ENCODE measurements around the gene STX18.

The STX18 gene

DNA sequence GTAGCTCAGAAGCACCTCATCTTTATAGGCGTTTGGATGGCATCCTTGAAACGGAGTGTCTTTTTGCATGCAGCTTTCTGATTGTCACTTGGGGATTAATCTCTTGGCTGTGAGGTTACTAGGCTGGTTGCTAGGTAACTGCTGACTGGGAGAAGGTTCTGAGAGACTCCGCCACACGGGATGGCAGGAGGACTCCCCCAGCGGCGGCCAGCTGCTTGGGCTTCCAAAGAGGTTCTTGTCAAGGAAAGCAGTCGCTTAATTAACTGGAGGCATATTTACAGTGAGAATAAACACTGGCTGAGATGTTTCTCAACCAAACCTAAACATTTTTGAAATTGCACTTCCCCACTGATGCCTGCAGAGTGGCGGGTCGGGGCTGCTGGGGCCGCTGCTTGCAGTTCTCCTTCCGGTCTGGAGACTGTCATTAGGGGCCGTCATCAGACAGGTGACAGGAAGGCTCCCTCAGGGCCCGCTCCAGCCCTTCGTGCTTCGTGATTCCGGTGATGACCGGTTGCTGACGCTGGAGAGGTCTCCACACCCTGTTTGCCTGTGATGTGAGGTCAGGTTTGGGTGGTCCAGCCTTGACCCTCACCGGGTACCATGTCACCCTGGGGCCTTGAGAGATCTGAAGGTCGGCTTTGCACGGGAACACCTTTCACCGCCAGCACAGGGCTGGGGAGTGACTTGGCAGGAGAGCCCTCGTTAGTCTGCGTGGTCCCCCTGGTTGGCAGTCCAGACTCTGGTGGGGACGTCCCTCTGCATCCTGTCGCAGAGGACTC lies 145.8 kb downstream of the STX18 start:
- DNase-seq, result peak; percentile 24

DNA sequence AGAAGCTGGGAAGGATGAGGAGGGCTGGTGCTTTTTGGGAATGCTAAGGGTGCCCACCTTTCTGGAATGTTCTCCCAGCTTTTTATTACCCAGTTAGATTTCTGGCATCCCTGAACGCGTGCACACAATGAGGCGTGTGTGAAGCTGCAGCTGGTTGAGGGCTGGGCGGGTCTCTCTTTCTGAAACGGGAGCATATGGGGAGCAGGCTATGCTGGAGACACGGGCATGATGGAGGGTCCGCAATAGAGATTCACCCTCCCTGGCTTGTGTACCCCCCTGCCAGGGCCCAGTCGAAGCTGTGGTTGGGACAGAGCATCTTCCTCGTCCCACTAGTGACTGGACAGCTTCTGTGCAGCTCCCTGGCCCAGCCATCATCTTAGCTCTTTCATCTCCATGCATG lies 146.5 kb downstream of the STX18 start:
- DNase-seq, result no peak

DNA sequence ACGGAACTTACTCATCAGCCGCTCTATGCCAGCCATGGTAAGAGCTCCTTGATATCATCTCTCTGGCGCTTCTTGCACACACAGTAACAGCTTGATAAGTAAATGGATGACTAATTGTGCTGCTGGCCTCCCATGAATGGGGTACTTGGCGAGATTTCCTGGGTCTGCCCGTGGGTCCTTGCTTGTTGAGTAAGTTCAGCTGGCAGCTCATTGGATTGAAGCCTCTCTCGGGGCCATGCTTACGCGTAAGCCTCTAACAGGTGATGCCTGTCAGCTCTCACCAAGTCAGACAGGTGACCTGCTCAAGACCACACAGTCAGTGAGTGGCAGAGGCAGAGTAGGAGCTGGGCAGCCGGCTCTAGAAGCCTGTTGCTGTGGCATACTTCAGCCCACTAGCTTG lies 147.2 kb downstream of the STX18 start:
- peak; percentile 20 for DNase-seq

DNA sequence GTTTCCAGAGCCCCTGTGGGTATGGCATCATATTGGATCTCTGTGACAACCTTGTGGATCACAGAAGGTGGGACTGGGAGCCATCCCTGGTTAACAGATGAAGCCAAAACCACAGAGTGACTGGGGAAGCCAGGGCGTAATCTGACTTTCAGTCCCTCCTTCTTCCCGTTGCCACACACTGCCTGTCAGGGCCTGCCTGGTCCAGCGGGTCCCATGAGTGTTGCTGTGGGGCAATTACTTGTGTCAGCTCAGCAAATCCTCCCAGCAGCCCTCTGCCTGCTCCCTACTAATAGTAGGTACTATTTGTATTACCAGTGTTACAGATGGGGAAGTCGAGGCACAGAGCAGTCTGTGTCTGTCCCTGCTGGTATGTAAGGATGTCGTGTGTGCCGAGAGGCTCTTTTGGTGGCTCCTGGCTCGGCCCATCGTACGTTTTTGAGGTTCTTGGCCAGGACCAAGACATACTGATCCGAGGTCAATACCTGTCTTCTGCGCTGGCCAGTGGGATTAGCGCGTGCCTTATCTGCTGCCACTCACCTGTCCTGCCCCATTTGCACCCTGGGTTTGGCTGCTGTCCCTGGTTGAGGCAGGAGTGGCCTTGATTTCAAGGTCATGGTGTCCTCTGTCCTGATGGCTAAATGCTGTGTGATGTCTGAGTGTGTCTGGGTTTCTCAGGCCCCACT lies 149.2 kb downstream of the STX18 start:
- DNase-seq, result peak; percentile 34

DNA sequence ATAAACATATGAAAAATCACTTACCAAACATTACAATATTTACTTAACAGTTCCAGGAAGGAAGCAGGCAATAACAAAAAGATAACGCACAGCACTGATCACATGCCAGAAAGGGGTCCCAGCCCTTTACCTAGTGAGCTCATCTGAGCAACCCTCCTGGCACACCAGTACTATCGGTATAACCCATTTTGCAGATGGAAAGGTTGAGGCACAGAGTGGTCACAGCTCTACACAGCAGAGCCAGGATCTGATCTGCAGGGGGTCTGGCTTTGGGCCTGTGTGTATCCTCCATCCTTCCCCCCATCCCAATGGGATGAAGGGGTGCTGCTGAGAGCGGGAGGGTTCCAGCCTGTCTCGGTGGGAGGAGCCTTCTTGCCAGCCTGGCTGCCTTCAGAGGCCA lies 150.0 kb downstream of the STX18 start:
- DNase-seq, result peak; percentile 37

DNA sequence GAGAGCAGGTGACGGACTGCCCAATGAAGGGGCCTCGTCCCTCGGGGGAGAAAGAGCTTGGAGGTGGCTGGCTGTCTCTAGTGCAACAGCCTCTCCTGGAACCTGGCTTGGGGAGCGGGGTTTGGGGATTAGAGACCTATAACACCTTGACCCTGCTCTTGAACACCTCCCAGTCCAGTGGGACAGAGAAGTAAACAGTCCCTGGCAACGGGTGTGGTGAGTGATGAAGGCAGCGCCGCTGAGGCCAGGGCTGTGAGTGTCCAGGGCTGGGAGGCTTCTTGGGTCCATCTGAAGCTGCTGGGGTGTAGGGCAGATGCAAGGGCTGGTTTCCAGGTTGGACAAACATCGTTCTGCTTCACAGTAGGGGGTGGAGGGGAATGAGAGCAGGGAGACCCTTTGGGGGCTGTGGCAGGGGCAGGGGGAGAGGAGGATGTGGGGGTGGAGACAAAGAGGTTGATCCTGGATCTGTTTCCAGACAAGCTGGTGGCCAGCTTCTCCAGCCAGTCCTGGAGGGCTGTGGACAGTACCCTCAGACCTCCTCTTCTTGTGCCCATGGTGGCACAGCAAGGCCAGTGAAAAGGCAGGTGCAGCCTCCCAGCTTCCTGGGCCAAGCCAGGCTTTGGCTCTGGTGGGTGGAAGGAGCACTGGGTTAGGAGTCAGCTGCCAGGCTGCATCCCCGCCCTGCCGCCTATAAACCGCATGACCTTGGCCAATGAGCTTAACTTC lies 151.2 kb downstream of the STX18 start:
- DNase-seq, result peak; percentile 32

DNA sequence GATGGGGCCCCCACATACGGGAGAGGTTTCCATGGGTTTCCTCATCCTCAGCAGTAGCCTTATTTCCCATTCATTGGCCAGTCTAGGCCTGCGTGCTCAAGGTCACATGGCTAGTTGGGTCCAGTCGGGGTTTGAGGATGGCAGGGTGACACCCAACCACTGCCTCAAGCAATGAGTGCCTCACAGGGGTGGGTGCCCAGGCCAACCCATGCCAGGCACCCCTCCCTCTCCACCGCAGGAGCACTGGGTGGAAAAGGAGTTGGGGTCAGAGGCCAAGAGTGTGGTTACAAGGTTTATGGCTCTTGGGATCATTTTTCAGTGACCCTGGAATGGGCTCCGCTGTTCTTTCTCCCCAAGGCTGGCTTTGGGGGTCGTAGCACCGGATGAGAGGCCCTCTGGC lies 151.8 kb downstream of the STX18 start:
- DNase-seq, result no peak

DNA sequence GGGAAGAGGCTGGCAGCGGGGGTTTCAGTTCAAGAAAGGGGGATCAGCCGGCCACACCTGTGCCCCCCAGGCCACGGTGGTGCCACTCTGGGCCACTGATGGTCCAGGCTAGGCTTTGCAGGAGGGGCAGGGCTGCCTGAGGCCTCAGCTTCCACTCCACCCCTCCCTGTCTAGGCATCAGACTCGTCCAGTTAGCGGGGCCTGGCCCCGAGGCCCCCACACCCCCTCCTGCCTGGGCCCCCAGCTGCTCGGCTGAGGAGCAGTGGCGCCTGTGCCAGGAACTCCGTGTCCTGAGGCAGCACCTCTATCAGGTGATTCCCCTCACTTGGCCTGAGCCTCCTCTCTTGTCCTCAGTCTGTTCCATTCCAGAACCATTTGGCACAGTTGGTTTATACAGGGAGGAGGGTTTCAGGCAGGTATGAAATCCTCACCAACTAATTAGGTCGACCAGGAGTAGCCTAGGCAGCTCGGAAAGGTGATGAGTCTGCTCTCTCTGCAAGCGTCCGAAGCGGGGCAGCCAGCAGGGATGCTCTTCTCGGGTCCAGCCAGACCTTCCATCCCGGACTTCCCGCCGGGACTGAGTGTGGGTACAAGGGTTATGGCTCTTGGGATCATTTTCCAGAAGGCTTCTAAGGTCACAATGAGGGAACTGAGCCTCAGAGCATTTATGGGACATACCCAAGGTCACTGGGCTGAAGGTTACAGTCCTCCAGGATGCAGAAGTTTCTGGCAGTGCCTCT lies 152.8 kb downstream of the STX18 start:
- DNase-seq, result peak; percentile 21

DNA sequence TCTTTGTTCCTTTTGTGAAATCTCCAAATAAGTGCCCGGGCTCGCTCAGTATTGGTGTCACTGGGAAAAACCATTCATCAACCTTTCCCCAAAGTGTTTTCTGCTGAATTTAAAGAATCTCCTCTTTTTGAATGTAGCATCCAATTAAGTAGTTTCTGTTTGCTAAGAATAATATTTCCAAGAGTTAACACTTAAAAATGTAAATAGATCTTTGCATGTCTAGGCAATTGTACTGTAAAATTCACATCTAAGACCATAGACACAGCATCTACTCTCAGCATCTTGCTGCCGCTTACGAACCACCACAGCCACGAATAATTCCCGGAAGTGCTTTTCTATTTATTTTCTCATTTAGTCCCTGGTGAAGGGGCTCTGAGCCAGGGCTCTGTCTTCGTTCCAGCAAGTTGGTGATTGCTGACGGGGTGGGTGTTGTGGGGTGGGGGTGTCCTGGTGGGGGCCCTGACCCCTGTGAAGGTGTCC lies 153.5 kb downstream of the STX18 start:
- no peak for DNase-seq

DNA sequence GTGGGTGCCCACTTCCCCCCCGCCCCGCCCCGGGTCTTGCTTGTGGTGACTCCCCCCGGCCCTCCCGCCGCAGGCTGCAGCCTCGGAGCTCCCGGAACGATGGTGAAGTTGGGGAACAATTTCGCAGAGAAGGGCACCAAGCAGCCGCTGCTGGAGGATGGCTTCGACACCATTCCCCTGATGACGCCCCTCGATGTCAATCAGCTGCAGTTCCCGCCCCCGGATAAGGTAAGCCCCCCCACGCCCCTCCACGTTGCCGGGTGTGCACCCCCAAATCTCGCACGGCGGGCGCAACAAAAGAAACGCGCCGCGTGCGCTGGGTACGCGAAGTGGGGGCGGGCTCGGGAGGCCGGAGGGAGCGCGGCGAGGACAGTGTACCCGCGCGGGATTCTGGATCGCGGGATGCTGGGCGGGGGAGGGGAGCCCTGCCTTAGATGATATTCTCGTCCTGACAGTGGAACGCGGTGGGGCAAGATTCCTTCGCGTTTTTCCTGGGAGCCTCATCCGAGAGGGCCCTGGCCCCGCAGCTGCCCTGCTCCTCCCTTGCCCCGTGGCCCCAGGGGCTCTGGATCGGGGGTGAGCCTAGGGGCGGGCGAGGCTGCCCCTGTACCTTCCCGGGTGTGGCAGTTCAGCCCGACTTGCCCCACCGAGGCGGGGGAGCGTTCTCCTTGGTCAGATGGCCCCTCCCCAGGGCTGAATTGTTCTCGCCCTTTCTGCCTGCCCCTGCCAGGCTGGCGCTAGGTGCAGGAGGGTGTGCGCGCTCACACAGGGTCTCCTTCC lies 154.1 kb downstream of the STX18 start:
- DNase-seq, result no peak

DNA sequence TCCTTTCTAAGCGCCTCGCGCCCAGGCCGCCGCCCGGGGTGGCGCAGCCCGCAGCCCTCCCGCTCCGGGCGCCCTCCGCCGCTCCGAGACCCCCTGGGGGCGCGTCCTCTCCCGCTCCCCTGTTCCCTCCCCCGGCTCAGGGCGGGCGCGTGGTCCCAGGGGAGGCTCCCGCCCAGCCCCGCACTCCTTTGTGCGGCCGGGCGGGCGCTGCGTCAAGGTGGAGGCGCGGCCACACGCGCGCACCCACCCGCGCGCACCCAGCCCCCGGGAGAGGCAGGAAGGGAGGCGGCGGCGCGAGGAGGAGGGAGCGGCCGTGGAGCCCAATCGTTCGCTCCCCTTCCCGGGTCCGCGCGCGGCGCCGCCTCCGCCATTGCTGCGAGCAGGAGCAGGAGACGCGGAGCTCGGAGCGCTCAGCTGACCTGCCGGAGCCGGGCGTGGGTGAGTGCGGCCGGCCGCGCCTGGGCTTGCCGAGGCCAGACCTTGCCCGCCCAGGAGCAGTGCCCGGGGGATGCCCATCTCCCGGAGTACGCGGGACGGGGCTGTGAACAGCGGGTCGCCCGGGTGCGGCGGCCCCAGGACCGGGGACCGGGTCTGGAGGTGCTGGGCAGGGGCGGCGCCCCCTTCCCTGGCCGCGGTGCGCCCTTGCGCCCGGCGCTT lies 155.0 kb downstream of the STX18 start, which contains the start of gene NSG1:
Gene NSG1 (plus strand): TSS at position 367 of the 657 bp plus-strand sequence. CDS start 528 bp downstream, outside the sequence.
- DNase-seq, result peak; percentile 58

DNA sequence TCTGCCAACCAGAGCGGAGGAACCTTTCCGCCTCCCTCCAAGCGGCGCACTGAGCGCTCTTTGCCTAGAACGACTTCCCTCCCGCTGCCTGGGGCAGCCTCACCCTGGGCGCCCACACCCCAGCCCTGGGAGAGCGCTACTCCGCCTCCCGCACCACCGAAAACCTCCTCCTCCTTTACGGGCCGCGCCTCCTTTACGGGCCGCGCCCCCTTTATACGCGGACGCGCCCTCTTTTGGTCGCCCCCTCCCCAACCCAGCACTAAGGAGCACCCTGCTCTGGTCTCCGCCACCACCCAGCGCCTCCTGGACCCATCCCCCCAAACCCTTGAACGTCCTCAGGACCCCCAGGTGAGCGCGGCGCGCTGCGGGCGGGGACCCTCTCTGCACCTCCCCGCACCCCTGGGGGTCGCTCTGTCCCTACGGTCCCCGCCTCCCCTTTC lies 155.5 kb downstream of the STX18 start:
- DNase-seq, result peak; percentile 40

DNA sequence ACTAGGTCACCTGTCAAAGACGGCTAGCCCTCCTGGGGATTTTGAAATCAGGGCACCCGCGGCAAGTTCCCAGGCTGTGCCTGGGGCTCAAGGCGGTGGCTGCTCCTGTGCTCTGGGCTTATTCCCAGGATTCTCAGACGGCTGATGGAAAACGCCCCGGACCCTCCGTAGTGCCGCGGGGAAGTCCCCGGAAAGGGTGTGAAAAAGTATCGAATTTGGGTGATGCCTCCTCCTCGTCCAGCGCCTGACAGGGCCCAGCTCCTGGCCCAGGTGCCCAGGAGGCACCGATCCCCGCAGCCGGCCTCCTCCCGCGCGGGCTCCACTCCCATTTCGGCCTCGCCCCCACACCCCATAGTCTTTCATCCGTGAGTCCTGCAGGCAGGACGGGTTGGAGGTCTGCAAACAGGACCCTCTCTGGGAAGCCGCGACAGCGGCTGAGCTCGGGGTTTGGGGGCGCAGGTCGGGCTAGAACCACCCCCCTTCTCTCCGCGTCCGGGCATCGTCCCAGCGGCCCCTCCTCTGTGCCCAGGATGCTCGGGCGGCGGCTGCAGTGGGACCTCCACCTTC lies 156.0 kb downstream of the STX18 start:
- DNase-seq, result peak; percentile 42

DNA sequence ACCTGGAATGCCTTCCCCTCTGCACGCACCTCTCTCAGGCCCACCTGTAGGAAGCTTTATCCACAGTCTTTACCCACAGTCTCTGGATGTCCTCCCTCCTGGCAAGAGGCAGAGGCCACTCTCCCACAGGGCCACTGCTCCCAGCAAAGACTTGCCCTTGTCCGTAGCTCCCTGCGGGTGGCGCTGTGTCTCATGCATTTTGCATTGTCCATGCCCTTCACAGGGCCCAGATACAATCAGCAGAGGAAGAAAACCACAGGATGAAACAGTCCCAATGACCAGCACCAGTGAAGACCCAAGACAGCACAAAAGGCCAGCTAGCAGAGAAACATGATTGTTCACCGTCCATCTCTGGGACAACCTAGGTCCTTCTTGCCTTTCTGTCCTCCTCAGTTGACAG lies 157.0 kb downstream of the STX18 start:
- DNase-seq, result no peak

DNA sequence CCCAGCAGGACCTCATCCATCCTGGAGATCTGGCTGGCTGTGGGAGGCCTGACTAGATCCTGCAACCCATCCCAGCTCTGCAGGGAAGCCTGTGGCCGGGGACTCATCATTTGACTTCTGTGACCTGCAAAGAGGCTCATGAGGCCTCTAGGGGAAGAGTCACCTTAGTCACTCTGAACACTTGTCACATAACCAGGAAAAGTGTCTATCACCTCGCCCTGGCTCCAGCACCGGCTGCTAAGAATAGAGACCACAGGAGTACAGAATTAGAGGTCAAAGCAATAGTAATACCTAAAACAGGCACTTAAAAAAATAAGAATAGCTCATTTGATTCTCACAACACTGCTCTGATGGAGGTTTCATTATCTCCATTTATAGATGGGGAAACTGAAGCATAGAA lies 158.8 kb downstream of the STX18 start:
- no peak for DNase-seq

DNA sequence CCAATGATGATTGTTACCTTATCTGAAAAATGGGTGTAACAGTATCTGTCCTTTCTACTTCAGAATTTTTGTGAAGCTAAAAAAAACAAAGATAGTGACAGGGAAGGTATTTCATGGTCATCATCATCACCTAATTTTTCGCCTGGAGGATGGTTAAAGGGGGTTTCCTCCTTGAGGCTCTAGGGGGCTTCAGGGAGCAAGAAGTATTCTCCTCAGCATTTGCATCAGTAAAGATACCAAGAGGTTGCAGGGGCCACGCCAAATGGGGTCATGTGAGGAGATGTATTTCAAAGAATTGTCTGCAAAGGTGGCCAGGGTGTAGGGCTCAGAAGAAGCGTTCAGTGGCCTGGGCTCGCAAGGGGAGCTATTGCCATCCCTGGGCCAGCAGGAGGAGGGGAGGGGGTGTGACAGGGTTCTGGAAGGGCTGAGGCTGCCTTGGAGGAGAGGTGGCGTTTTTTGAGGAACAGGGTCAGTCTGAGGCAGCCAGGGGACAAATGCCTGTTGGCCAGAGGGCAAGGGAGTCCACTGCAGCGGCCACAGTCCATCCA lies 162.2 kb downstream of the STX18 start:
- DNase-seq, result no peak

DNA sequence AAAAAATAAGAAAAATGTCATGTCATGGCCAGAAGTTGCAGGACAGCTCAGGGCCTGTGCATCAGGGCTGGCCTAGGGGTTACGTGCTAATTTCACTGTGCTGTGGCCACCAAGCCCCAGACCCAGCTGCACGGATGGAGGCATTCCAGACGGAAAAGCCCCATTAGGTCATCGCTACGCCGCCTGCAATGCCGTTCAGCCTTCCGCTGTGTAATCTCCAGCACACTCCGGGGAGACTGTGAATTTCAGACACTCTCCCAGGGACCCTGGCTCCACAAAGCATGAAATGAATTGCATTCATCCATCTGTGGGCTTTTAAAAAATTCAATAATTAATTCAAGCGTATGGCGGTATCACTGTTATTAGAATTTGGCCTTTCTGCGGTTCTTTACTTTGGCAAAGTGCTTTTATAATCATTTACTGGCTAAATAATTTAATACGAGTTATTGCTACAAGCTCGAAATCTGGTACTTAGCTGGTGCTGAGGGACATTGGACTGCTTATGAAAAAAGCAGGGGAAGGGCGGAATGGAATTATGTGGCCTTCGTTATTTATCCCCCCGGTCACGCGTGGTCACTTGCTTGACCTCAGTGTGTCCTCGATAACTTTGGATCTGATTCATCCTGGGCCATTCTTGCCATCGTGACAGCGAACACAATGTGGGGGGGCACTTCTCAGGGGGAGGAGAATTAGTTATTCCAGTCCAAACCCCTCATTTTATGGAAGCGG lies 164.0 kb downstream of the STX18 start:
- no peak for DNase-seq

DNA sequence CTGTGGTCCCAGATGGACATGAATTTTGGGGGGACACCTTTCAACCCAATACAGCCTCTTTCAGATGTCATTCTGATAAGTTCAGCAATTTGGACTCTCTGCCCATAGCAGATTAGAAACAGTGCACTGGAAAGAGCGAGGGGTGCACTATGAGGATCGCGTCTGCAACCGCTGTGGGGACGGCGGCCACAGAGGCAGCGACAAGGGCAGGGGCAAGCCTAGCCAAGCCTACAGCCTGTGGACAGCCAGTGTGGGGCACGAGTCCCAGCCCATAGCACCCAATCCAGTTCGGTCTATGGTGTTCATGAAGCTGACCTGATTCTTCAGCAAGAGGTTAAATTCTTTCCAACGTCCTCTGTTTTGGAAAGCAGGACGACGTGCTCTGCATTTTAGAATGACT lies 164.7 kb downstream of the STX18 start:
- no peak for DNase-seq

DNA sequence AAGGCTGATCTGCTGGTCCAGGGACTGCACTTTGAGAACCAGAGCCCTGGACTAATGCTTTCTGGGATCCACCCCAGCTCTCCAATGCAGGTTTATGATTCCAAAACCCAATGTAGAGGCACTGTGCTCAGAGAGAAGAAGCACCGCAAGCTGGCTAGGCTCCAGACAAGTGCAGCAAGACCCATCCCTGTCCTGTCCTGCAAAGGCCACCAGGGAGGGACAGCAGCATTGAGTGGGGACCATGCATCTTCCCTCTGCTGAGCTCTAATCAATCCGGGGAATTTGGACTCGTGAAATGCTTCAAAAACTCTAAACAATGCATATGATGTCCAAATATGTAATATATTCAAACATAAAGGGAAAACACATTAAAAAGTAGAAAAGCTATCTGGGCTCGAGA lies 165.8 kb downstream of the STX18 start:
- no peak for DNase-seq
